Colonic mucosa (tissue), 4 donors: Measurements from ENCODE around the gene C2orf72. TPM values are rescaled to one million over a fixed set of nuclear protein-coding genes. Genes with fewer than 3 reads are reported as not detected.
"Not testable (repeated sequence)": the region's sequence is repeated elsewhere in the genome, so short reads cannot be mapped to it uniquely, and the experiment has no call there.

Experiments
- DNase-seq: peaks from one replicate; pipeline ENCODE4 v3.0.0-alpha.2; 2020
- H3K27ac ChIP-seq: fragments of 200-600 bp; one replicate; pipeline ENCODE4 v1.8.0; 2021
- H3K27me3 ChIP-seq: fragments of 200-600 bp; one replicate; pipeline ENCODE4 v1.8.0; 2021
- H3K36me3 ChIP-seq: fragments of 200-600 bp; one replicate; pipeline ENCODE4 v1.8.0; 2021
- H3K4me1 ChIP-seq: fragments of 200-600 bp; one replicate; pipeline ENCODE4 v1.8.0; 2021; ENCODE audit warnings: mild to moderate bottlenecking
- H3K4me3 ChIP-seq: fragments of 200-600 bp; one replicate; pipeline ENCODE4 v1.8.0; 2021
- H3K9ac ChIP-seq, 2 donors: one replicate each; pipeline ENCODE4 v1.7.0; 2013; ENCODE audit warnings: control low read depth in 2 of 2, low read depth in 2 of 2, low read length in 2 of 2
- H3K9me3 ChIP-seq: fragments of 200-600 bp; one replicate; pipeline ENCODE4 v1.8.0; 2021
- CTCF ChIP-seq: fragments of 200-600 bp; IDR thresholded peaks from one replicate; pipeline ENCODE4 v1.8.0; 2022; ENCODE audit warnings: antibody characterized with exemption, mild to moderate bottlenecking
- intact Hi-C: fragments of 100-400 bp; cut with DNase I; formaldehyde crosslinking; loops from one replicate; pipeline ENCODE4 v1.14.1; 2022
- total RNA-seq, 2 donors: library from RNA; stranded (reverse); fragmentation: NEBNext Ultra II Directional in 1 of 2; extraction: Animal tissue kit (Norgen Biotek cat#: 25700) in 1 of 2; gene quantifications; one replicate each; pipeline ENCODE4 v1.2.1, GENCODE V29; 2021
- donor health status: healthy.
- donor health status: DM: no; HTN: no; CAD: no.
- donor health status: DM: no; HTN: no; CAD: no.

C2orf72 gene
- total RNA-seq, 2 donors from 2014 or later = 44.5 to 82.5 TPM

- no peak for DNase-seq
- Histone ChIP-seq H3K9ac (no peak overlapping the region), H3K36me3 (no peaks in the 10 kb centered on the region), H3K27me3 (no peaks in the 10 kb centered on the region), H3K9me3 (no peaks in the 10 kb centered on the region), H3K4me1 (no peaks in the 10 kb centered on the region), H3K4me3 (no peak overlapping the region), H3K27ac (no peak overlapping the region)
- intact Hi-C loops = no loop called here
- TF ChIP-seq CTCF = no peak
These were observed 19.1 kb upstream of the C2orf72 start for GRCh38 chr2:231018184-231018583.

DNA sequence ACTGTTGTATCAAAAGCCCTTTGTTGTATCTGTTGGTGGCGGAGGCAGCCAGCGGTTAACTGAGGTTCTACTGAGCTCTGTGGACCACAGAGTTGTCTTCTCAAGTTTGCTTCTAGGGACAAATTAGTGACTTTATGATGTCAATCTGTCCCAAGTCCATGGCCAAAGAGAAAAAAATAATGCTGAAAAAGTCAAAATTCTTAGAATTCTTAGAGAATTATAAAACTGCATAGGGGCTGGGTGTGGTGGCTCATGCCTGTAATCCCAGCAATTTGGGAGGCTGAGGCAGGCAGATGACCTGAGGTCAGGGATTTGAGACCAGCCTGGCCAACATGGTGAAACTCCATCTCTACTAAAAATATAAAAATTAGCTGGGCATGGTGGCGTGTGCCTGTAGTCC, 12.3 kb upstream of the C2orf72 start:
- intact Hi-C loops, H3K4me3 ChIP-seq, H3K36me3 ChIP-seq, H3K4me1 ChIP-seq, DNase-seq, H3K9ac ChIP-seq, H3K9me3 ChIP-seq, H3K27ac ChIP-seq, H3K27me3 ChIP-seq: not testable (repeated sequence)

- Histone ChIP-seq H3K36me3 (no peaks in the 10 kb centered on the region), H3K27ac (no peak overlapping the region), H3K9me3 (no peaks in the 10 kb centered on the region), H3K4me3 (no peak overlapping the region), H3K4me1 (peaks cover 3% of the 10 kb centered on the region), H3K27me3 (no peaks in the 10 kb centered on the region), H3K9ac (no peak overlapping the region)
- no peak for DNase-seq
- TF ChIP-seq CTCF = no peak
- intact Hi-C loops = no loop called here
These were observed 8.4 kb upstream of the C2orf72 start for GRCh38 chr2:231028889-231029288.

DNA sequence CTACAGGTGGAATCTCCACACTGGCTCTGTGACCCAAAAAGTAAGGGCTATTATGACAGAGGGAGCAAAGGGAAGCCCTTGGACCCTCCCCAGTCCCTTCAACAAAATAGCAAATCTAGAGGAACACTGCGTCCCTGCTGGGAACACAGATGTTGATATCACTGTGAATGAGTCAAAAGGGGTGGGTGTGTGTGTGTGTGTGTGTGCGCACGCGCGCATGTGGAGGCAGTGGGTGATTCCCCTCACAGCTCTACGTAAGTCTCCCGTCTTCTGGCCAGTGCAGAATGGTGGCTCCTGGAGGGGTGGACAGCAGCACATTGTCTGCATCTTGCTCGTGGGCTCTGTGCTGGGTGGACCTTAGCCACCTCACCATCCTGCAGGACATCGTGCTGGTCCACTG, 7.8 kb upstream of the C2orf72 start:
- Histone ChIP-seq H3K4me1 (peaks cover 3% of the 10 kb centered on the region), H3K9me3 (no peaks in the 10 kb centered on the region), H3K9ac (no peak overlapping the region), H3K27me3 (no peaks in the 10 kb centered on the region), H3K36me3 (no peaks in the 10 kb centered on the region), H3K27ac (no peak overlapping the region), H3K4me3 (no peak overlapping the region)
- no peak for TF ChIP-seq CTCF
- intact Hi-C loops = no loop called here
- DNase-seq = no peak

- no peak overlapping the region for H3K4me3 ChIP-seq
- no peaks in the 10 kb centered on the region for H3K9me3 ChIP-seq
- no peak overlapping the region for H3K27ac ChIP-seq
- H3K27me3 ChIP-seq = no peaks in the 10 kb centered on the region
- intact Hi-C loops = no loop called here
- no peak overlapping the region for H3K9ac ChIP-seq
- no peaks in the 10 kb centered on the region for H3K36me3 ChIP-seq
- H3K4me1 ChIP-seq = peaks cover 3% of the 10 kb centered on the region
- no peak for TF ChIP-seq CTCF
- DNase-seq = no peak
These were observed 6.6 kb upstream of the C2orf72 start for GRCh38 chr2:231030725-231031124.

DNA sequence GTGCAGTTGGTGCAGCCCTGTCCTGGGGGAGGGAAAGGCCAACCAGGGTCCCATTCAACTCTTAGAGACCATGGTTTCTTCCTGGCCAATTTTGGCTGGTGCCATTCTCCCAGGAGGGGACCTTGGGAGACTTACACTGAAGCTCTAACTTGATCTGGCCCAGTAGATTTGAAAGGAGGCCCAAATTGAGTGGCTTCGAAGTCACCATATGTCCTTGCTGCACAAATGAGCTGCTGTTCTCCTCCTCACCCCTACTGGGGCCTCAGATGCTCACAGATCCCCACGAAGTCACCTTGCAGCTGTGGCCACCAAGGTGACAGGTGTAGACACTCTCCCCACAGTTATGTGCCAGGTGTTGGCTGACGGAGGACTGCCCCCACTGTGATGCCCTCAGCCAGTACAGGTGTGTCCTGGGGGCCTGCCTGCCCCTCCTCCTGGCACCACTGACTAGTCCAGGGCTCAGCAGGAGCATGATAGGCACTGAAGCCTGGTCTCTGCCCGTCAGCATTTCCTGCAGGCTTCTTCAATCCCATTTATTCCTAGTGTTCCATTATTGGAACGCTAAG, 4.7 kb upstream of the C2orf72 start:
- intact Hi-C loops = no loop called here
- no peaks in the 10 kb centered on the region for H3K9me3 ChIP-seq
- no peaks in the 10 kb centered on the region for H3K27me3 ChIP-seq

More for the DNA sequence above, 4.7 kb upstream of the C2orf72 start:
- Histone ChIP-seq H3K27ac (no peak overlapping the region), H3K4me1 (peaks cover 3% of the 10 kb centered on the region), H3K4me3 (no peak overlapping the region), H3K9ac (no peak overlapping the region), H3K36me3 (no peaks in the 10 kb centered on the region)
- no peak for TF ChIP-seq CTCF
- no peak for DNase-seq
